H1 (cell line): Measurements from ENCODE around the gene WASF3. TPM values are rescaled to one million over a fixed set of nuclear protein-coding genes. Genes with fewer than 3 reads are reported as not detected.

Source experiments
- polyA plus RNA-seq, 7 experiments: library from polyadenylated mRNA; depleted of rRNA in 3 of 7; stranded (reverse) in 5 of 7; unstranded in 2 of 7; fragments of >200 nt in 5 of 7; fragments of 200-250 nt in 2 of 7; gene quantifications; 1 replicate in 5 of 7; 2 replicates in 1 of 7; 4 replicates in 1 of 7; pipeline versions ENCODE4 v1.2.1 to v1.2.3, GENCODE V29; 2011 to 2013; ENCODE audit warnings: missing spikeins in 2 of 7, mixed read lengths in 2 of 7
- total RNA-seq: library from RNA; stranded (reverse); fragmentation: NEBNext Ultra II Directional; extraction: Animal tissue kit (Norgen Biotek cat#: 25700); gene quantifications from 2 replicates; pipeline ENCODE4 v1.2.1, GENCODE V29; 2021
- TF ChIP-seq, protein P1 (sequence below): IDR thresholded peaks from 2 replicates; pipeline ENCODE4 v1.6.1; 2012; ENCODE audit warnings: inconsistent platforms

The WASF3 gene
- total and polyA plus RNA-seq, 2 of the 8 experiments (the other 6 are each of a cell fraction or from before 2014, with no cell fraction given) = 18.7 to 39.8 TPM

DNA sequence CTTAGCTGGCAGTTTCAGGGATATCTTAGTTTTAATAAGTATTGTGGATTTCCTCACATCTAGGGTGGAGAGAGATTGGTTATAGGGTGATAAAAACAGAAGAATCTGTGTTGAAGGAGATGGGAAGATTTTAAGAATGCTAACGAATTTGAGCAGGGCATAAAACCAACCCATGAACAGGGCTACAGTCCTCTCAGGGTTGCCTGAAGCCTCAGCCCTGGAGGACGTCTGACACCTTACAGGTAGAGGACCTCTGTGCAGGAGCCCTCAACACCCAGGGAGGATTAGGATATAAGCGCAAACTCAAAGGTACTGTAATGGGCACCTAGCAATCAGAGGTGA, 461 bp upstream of the WASF3 start (continued):
- TF ChIP-seq, protein P1, sequence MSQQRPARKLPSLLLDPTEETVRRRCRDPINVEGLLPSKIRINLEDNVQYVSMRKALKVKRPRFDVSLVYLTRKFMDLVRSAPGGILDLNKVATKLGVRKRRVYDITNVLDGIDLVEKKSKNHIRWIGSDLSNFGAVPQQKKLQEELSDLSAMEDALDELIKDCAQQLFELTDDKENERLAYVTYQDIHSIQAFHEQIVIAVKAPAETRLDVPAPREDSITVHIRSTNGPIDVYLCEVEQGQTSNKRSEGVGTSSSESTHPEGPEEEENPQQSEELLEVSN = no peak
